ENCODE measurements around the gene MED23. TPM values are rescaled to one million over a fixed set of nuclear protein-coding genes. Genes with fewer than 3 reads are reported as not detected.

MED23 gene
- total and polyA plus RNA-seq, 11 donors = 5.7 to 15.3 (median 11.2) TPM

DNA sequence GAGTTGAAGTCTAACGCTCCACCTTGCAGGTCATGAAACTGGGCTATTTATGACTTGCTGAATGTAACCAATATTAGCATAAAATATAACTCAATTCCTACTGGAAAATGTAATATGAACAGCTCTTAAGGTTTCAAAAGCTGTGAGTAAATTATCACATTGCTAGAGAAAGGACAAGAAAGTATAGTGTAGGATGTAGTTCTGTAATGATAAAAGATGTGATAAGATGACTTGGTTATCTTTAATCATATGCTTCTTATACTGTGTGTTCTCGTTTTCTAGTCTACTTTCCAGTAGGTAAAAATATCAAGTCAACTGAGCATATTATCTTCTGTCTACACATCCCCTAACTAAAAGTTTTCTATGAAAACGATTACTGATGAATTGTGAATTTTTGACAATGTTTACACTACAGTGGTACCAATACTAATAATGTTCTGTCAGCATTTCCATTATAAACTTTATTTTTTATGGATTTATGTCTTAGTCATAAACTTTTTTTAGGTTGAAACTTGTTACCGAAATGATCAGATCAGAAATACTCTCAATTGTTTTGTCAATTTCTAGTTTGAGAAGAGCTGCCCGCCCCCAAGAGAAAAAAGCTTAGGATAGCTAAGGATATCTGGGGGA lies 14.6 kb downstream of the MED23 start:
- no peak for ATAC-seq
- Histone ChIP-seq H3K9me3 (no peaks in the 10 kb centered on the region), H3K27me3 (no peaks in the 10 kb centered on the region), H3K36me3 (peaks cover 0 to 100% (median 100%) of the 10 kb centered on the region in 9 donors), H3K27ac (no peak overlapping the region), H3K4me3 (no peak overlapping the region), H3K4me1 (no peaks in the 10 kb centered on the region)
- WGBS, 4 donors = 84 to 88% (median 86%) methylated on average over 5 of the region's 5 CpGs
- intact Hi-C loops (cut with DNase I) = no loop called here
- TF ChIP-seq, protein P1, sequence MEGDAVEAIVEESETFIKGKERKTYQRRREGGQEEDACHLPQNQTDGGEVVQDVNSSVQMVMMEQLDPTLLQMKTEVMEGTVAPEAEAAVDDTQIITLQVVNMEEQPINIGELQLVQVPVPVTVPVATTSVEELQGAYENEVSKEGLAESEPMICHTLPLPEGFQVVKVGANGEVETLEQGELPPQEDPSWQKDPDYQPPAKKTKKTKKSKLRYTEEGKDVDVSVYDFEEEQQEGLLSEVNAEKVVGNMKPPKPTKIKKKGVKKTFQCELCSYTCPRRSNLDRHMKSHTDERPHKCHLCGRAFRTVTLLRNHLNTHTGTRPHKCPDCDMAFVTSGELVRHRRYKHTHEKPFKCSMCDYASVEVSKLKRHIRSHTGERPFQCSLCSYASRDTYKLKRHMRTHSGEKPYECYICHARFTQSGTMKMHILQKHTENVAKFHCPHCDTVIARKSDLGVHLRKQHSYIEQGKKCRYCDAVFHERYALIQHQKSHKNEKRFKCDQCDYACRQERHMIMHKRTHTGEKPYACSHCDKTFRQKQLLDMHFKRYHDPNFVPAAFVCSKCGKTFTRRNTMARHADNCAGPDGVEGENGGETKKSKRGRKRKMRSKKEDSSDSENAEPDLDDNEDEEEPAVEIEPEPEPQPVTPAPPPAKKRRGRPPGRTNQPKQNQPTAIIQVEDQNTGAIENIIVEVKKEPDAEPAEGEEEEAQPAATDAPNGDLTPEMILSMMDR (IDR thresholded peaks at IDR 0.05) = no peak
- no peak for DNase-seq

DNA sequence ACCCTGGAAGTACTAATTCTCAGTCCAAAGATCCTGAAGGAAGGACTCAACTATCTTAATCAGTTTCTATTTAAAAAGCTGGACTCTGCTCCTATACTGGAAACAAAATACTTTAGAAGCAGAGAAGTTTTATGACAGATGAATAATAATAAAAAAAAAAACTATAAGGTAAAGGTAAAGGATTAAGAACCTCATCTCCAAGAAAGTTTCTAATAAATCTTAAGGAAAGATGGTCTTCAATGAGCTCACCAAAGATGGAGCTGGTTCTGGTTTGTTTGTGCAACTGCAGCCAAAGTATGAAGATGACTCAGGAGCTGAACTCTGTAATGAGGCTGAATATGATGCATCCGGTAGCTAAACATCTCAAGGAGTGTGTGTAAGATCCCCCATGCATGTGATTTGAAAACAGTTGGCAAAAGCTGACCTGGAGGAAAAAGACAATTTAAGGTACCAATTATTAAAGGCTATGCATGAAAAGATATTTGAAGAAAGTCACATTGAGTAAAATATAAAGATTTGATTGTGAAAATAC lies 25.2 kb downstream of the MED23 start:
- Histone ChIP-seq H3K9me3 (no peaks in the 10 kb centered on the region), H3K27ac (no peak overlapping the region), H3K4me1 (peaks cover 0 to 3% (median 0%) of the 10 kb centered on the region in 12 donors), H3K27me3 (no peaks in the 10 kb centered on the region), H3K4me3 (no peak overlapping the region), H3K36me3 (peaks cover 0 to 100% (median 100%) of the 10 kb centered on the region in 9 donors)
- intact Hi-C loops (cut with DNase I) = no loop called here
- ATAC-seq (no peak), DNase-seq (no peak)
- WGBS, 4 donors = 83 to 97% (median 92%) methylated on average over 1 of the region's 1 CpG
- TF ChIP-seq, protein P1 (IDR thresholded peaks at IDR 0.05) = no peak
- TF ChIP-seq POLR2A (IDR thresholded peaks at IDR 0.05) = no peak

DNA sequence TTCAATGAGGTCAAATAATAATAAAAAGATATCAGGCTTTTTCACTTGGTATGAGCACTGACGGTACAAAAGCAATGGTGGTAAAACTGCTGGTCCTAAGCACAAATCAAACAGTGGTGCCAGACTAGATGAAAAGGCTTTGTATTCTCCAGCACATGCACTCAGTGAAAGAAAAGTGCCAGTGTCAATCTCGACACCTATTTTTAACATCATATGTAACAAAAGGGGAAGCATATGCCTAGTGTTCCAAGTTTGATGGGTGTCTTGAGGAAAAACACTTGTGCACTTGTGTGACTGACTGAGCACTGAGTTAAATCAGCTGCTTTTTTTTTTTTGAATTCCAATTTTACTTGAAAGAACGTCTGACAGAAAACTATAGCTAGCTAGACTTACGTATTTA lies 27.3 kb downstream of the MED23 start:
- Histone ChIP-seq H3K4me3 (no peak overlapping the region), H3K27ac (no peak overlapping the region), H3K9me3 (no peaks in the 10 kb centered on the region), H3K27me3 (no peaks in the 10 kb centered on the region), H3K4me1 (peaks cover 0 to 3% (median 0%) of the 10 kb centered on the region in 12 donors), H3K36me3 (peaks cover 0 to 100% (median 100%) of the 10 kb centered on the region in 9 donors)
- intact Hi-C loops (cut with DNase I) = no loop called here
- ATAC-seq (peak; percentile 42 to 80 (median 78)), DNase-seq (no peak)
- WGBS, 4 donors = 55 to 61% (median 58%) methylated on average over 4 of the region's 4 CpGs
- TF ChIP-seq, protein P1 (IDR thresholded peaks at IDR 0.05) = no peak
- no peak for TF ChIP-seq POLR2A (IDR thresholded peaks at IDR 0.05)

DNA sequence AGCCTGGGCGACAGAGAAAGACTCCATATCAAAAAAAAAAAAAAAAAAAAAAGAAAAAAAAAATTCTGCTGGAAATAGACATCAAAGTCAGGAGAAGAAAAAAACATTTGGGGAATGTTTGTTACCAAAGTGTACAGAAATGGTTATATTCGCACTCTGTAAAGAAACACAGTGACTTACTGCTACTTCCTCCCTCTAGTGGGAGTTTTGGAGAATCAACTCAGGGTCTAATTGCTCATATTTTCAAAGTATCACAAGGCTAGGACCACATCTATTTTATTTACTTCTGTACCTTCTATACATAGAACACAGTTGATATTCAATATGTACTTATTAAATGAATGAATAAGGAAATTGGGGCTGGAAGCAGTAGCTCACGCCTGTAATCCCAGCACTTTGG lies 30.6 kb downstream of the MED23 start:
- H3K27ac ChIP-seq = no peak overlapping the region
- H3K36me3 ChIP-seq = peaks cover 0 to 100% (median 100%) of the 10 kb centered on the region in 9 donors
- intact Hi-C loops (cut with DNase I) = no loop called here
- no peaks in the 10 kb centered on the region for H3K9me3 ChIP-seq
- DNase-seq (no peak), ATAC-seq (no peak)
- no peak for TF ChIP-seq POLR2A (IDR thresholded peaks at IDR 0.05)
- TF ChIP-seq, protein P1 (IDR thresholded peaks at IDR 0.05) = peak in 5 of 12 donors; percentile 11 to 29 (median 23)
- H3K4me1 ChIP-seq = peaks cover 0 to 3% (median 0%) of the 10 kb centered on the region in 12 donors
- 92 to 96% (median 96%) methylated on average over 3 of the region's 3 CpGs for WGBS, 4 donors
- H3K27me3 ChIP-seq = no peaks in the 10 kb centered on the region
- no peak overlapping the region for H3K4me3 ChIP-seq
